Neural cell (in vitro differentiated cells): ENCODE data around the gene RRP7A.

Source experiments
- CTCF ChIP-seq: fragments of 450-650 bp; IDR thresholded peaks from 2 replicates; pipeline ENCODE4 v1.5.1; 2014; ENCODE audit warnings: antibody characterized with exemption, mild to moderate bottlenecking, moderate library complexity; ENCODE audit not compliant: poor library complexity, severe bottlenecking
- EP300 ChIP-seq: fragments of 450-650 bp; conservative IDR thresholded peaks from 2 replicates; pipeline ENCODE4 v1.6.1; 2014; ENCODE audit warnings: antibody characterized with exemption, mild to moderate bottlenecking, moderate library complexity; ENCODE audit not compliant: poor library complexity, severe bottlenecking
- EZH2 ChIP-seq: fragments of 200-600, 300-800 bp; shearing (Covaris generic), sonication (generic); IDR thresholded peaks from 2 replicates; pipeline ENCODE4 v1.6.1; 2014; ENCODE audit warnings: antibody characterized with exemption, low read length, borderline replicate concordance, mild to moderate bottlenecking; ENCODE audit not compliant: insufficient read depth, poor library complexity, severe bottlenecking
- POLR2AphosphoS5 ChIP-seq: IDR thresholded peaks from 2 replicates; pipeline ENCODE4 v1.6.1; 2012
- RAD21 ChIP-seq: fragments of 450-650 bp; conservative IDR thresholded peaks from 2 replicates; pipeline ENCODE4 v1.6.1; 2014; ENCODE audit warnings: antibody characterized with exemption, mild to moderate bottlenecking, moderate library complexity
- SMC3 ChIP-seq: fragments of 450-650 bp; conservative IDR thresholded peaks from 2 replicates; pipeline ENCODE4 v1.6.1; 2014; ENCODE audit warnings: antibody characterized with exemption, mild to moderate bottlenecking, moderate library complexity; ENCODE audit not compliant: poor library complexity
- TAF1 ChIP-seq: IDR thresholded peaks from 2 replicates; pipeline ENCODE4 v1.6.1; 2012; ENCODE audit warnings: low read depth
- TF ChIP-seq, protein P1 (sequence below): IDR thresholded peaks from 2 replicates; pipeline ENCODE4 v1.6.1; 2012; ENCODE audit warnings: borderline replicate concordance

DNA sequence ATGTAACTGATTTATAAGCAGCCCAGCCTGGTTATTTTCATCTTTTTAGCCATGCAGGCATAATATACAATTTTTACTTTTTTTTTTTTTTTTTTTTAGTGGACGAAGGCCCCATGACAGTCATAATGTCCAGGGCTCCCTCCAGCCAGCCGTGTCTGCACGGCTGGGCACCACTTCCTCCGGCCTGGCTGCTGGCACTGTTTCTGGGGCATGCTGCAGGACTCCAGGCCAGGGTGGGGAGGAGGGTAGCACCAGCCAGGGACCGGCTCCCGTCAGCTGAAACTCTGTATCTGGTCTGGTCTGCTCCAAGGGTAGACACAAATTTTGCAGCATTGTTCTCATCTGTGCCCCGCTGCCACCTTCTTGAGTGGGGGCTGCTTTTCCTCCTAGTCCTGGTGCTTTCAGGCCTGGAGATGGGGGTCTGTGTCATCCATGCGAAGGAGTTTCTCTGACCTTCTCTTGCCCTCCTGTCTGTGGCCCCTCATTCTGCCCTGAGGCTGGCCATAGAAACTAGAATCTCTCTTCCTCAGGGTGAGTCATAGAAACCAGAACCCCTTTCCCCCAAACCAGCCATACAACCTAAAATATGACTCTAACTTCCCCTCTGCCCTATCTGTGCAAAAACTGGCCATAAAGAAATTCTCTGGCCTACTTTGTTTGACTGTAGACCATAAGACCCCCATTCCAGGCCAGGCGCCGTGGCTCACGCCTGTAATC, 9.2 kb upstream of the RRP7A start:
- no peak for TF ChIP-seq EZH2
- TF ChIP-seq POLR2AphosphoS5, result no peak
- TF ChIP-seq, protein P1, sequence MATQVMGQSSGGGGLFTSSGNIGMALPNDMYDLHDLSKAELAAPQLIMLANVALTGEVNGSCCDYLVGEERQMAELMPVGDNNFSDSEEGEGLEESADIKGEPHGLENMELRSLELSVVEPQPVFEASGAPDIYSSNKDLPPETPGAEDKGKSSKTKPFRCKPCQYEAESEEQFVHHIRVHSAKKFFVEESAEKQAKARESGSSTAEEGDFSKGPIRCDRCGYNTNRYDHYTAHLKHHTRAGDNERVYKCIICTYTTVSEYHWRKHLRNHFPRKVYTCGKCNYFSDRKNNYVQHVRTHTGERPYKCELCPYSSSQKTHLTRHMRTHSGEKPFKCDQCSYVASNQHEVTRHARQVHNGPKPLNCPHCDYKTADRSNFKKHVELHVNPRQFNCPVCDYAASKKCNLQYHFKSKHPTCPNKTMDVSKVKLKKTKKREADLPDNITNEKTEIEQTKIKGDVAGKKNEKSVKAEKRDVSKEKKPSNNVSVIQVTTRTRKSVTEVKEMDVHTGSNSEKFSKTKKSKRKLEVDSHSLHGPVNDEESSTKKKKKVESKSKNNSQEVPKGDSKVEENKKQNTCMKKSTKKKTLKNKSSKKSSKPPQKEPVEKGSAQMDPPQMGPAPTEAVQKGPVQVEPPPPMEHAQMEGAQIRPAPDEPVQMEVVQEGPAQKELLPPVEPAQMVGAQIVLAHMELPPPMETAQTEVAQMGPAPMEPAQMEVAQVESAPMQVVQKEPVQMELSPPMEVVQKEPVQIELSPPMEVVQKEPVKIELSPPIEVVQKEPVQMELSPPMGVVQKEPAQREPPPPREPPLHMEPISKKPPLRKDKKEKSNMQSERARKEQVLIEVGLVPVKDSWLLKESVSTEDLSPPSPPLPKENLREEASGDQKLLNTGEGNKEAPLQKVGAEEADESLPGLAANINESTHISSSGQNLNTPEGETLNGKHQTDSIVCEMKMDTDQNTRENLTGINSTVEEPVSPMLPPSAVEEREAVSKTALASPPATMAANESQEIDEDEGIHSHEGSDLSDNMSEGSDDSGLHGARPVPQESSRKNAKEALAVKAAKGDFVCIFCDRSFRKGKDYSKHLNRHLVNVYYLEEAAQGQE, result no peak
- no peak for TF ChIP-seq CTCF
- no peak for TF ChIP-seq EP300
- TF ChIP-seq SMC3, result no peak
- TF ChIP-seq RAD21, result no peak
- TF ChIP-seq TAF1, result no peak
